Mesothelial cell of epicardium (in vitro differentiated cells): Measurements from ENCODE around the gene COP1. TPM values are rescaled to one million over a fixed set of nuclear protein-coding genes. Genes with fewer than 3 reads are reported as not detected.
"Not testable (repeated sequence)": the region's sequence is repeated elsewhere in the genome, so short reads cannot be mapped to it uniquely, and the experiment has no call there.

Source experiments
- DNase-seq, 2 experiments: peaks; one replicate each; pipeline ENCODE4 v3.0.0; 2021; ENCODE audit warnings: low spot score in 2 of 2; ENCODE audit not compliant: unreplicated experiment in 2 of 2
- H3K27ac Mint-ChIP-seq: 2 replicates; pipeline ENCODE4 v1.8.0; 2021; ENCODE audit warnings: mixed read lengths
- H3K27me3 Mint-ChIP-seq: 2 replicates; pipeline ENCODE4 v1.8.0; 2021; ENCODE audit warnings: low read depth, mixed read lengths
- H3K36me3 Mint-ChIP-seq: 2 replicates; pipeline ENCODE4 v1.8.0; 2021; ENCODE audit warnings: mixed read lengths
- H3K4me1 Mint-ChIP-seq: 2 replicates; pipeline ENCODE4 v1.8.0; 2021; ENCODE audit warnings: mixed read lengths
- H3K4me3 Mint-ChIP-seq: 2 replicates; pipeline ENCODE4 v1.8.0; 2021; ENCODE audit warnings: mild to moderate bottlenecking, moderate library complexity, mixed read lengths
- H3K9me3 Mint-ChIP-seq: 2 replicates; pipeline ENCODE4 v1.8.0; 2021; ENCODE audit warnings: mixed read lengths
- total RNA-seq: library from RNA; stranded (reverse); gene quantifications from 3 replicates; pipeline ENCODE4 v1.2.1, GENCODE V29; 2021
- TF ChIP-seq, protein P1 (sequence below): fragments of 200-600 bp; sonication (generic); IDR thresholded peaks from one replicate; pipeline ENCODE4 v1.5.0; 2021; ENCODE audit warnings: antibody characterized with exemption; ENCODE audit not compliant: unreplicated experiment

The COP1 gene
- total RNA-seq, 1 donor from 2014 or later = 47.9 TPM

DNA sequence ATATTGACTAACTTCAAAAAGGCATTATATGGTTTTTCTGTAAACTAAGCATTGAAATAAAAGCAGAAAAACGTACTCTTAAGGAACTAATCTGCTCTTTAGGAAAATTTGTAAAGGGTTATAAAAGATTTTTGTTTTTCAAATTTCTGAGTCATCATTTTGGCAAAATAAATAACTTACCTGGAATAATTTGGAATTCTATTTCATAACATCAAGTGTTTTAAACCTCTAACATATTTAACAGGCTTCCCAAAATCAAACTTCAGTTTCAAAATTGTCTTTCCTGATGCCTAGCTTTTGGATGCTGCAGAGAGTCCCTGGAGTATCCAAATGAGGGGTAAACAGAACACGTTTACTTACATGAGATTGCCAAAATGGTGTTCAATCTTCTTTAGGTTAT is 108.5 kb downstream of the COP1 start:
- no peak for DNase-seq
- H3K4me1 Mint-ChIP-seq = no peaks in the 10 kb centered on the region
- no peak overlapping the region for H3K27ac Mint-ChIP-seq
- peaks cover 42% of the 10 kb centered on the region for H3K36me3 Mint-ChIP-seq
- H3K27me3 Mint-ChIP-seq = no peaks in the 10 kb centered on the region
- H3K9me3 Mint-ChIP-seq = peaks cover 27% of the 10 kb centered on the region
- no peak overlapping the region for H3K4me3 Mint-ChIP-seq
- TF ChIP-seq, protein P1, sequence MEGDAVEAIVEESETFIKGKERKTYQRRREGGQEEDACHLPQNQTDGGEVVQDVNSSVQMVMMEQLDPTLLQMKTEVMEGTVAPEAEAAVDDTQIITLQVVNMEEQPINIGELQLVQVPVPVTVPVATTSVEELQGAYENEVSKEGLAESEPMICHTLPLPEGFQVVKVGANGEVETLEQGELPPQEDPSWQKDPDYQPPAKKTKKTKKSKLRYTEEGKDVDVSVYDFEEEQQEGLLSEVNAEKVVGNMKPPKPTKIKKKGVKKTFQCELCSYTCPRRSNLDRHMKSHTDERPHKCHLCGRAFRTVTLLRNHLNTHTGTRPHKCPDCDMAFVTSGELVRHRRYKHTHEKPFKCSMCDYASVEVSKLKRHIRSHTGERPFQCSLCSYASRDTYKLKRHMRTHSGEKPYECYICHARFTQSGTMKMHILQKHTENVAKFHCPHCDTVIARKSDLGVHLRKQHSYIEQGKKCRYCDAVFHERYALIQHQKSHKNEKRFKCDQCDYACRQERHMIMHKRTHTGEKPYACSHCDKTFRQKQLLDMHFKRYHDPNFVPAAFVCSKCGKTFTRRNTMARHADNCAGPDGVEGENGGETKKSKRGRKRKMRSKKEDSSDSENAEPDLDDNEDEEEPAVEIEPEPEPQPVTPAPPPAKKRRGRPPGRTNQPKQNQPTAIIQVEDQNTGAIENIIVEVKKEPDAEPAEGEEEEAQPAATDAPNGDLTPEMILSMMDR = no peak

DNA sequence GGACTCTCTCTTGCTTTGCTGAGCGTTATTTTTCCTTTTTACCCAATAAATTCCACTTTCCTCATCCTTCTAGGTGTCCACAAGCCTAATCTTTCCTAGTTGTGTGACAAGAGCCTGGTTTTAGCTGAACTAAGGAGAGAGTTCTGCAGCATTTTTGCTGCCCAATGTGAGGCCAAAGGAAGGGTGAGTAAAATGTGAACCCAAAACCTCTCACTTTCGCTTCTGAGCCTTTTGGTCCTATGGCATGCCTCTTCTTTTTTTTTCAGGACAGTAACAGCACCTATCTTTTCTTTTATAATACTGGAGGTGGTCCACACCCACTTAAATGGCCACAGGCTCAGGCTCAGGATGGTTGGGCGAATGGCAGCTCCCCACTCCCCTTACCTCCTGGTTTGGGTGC is 111.1 kb downstream of the COP1 start:
- H3K9me3 Mint-ChIP-seq = peaks cover 23% of the 10 kb centered on the region
- H3K4me1 Mint-ChIP-seq = no peaks in the 10 kb centered on the region
- TF ChIP-seq, protein P1 = no peak
- H3K27me3 Mint-ChIP-seq = no peaks in the 10 kb centered on the region
- H3K27ac Mint-ChIP-seq = no peak overlapping the region
- H3K36me3 Mint-ChIP-seq = peaks cover 36% of the 10 kb centered on the region
- no peak overlapping the region for H3K4me3 Mint-ChIP-seq
- DNase-seq = no peak

DNA sequence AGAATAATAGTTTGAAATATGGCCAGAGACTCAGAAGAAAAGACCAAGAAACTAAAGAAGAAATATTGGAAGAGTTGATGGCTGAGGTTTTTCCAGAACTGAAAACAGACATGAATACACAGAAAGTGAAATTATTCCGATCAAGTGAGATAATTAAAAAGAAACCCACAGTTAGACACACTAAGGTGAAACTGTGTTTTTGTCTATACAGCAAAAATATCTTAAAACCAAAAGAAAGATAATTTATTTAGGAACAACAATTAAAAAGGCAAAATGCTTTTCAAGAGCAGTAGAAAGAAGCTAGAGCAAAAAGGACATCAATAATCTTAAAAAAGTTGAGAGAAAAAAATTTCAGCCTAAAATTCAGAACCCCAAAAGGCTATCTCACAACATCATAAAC is 116.3 kb downstream of the COP1 start:
- Mint-ChIP-seq H3K36me3 (peaks cover 16% of the 10 kb centered on the region), H3K4me3 (no peak overlapping the region), H3K27me3 (no peaks in the 10 kb centered on the region), H3K27ac (no peak overlapping the region), H3K9me3 (peaks cover 6% of the 10 kb centered on the region), H3K4me1 (no peaks in the 10 kb centered on the region)
- TF ChIP-seq, protein P1 = no peak
- DNase-seq = no peak

DNA sequence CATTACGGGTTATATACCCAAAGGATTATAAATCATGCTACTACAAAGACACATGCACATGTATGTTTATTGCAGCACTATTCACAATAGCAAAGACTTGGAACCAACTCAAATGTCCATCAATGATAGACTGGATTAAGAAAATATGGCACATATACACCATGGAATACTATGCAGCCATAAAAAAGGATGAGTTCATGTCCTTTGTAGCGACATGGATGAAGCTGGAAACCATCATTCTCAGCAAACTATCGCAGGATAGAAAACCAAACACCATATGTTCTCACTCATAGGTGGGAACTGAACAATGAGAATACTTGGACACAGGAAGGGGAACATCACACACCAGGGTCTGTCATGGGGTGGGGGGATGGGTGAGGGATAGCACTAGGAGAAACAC is 119.3 kb downstream of the COP1 start:
- H3K36me3 Mint-ChIP-seq = peaks cover 22% of the 10 kb centered on the region
- H3K4me3 Mint-ChIP-seq, H3K27ac Mint-ChIP-seq, H3K4me1 Mint-ChIP-seq, DNase-seq, H3K9me3 Mint-ChIP-seq, H3K27me3 Mint-ChIP-seq: not testable (repeated sequence)

DNA sequence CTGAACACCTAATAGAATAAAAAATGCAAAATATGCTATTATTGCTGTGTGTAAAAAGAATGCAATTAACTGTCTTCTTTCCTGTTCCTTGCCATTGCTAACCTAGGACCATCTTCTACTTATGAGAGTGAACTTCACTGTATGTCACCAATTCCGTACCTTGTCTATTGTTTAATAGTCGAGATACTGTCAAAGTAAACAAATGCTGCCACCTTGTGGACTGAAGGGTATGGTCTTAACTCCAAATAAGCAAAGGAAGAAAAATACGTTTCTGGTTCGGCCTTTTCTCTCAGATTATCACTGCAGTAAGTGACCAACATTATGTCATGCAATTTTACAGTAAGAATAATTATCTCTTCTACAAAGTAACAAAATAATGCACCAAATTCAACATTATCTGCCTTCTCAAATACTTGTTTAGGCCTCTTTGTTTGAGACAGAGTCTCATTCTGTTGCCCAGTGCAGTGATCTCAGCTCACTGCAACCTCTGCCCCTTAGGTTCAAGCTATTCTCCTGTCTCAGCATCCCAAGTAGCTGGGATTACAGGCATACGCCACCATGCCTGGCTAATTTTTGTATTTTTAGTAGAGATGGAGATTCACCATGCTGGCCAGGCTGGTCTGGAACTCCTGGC is 133.4 kb downstream of the COP1 start:
- no peak for DNase-seq
- no peaks in the 10 kb centered on the region for H3K27me3 Mint-ChIP-seq
- H3K27ac Mint-ChIP-seq = no peak overlapping the region

DNA sequence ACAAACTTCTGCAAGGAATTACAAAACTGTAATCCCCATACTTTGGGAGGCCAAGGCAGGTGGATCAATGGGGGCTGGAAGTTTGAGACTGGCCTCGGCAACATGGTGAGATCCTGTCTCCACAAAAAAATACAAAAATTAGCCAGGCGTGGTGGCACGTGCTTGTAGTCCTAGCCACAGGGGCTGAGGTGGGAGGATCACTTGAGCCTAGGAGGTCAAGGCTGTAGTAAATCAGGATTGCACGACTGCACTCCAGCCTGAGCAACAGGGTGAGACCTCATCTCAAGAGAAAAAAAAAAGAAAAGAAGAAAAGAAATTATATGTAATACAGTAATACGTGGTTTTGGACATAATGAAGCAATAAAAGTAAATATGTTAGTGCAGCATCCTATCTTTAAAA is 138.2 kb downstream of the COP1 start:
- Mint-ChIP-seq H3K36me3 (peaks cover 6% of the 10 kb centered on the region), H3K4me1 (peaks cover 11% of the 10 kb centered on the region), H3K9me3 (no peaks in the 10 kb centered on the region), H3K27me3 (no peaks in the 10 kb centered on the region), H3K4me3 (no peak overlapping the region), H3K27ac (no peak overlapping the region)
- no peak for DNase-seq
- TF ChIP-seq, protein P1 = no peak

More for the DNA sequence above, 133.4 kb downstream of the COP1 start:
- H3K4me1 Mint-ChIP-seq = peaks cover 6% of the 10 kb centered on the region
- TF ChIP-seq, protein P1 = peak; percentile 69
- peaks cover 28% of the 10 kb centered on the region for H3K9me3 Mint-ChIP-seq
- peaks cover 38% of the 10 kb centered on the region for H3K36me3 Mint-ChIP-seq
- no peak overlapping the region for H3K4me3 Mint-ChIP-seq
